Hepatocyte (in vitro differentiated cells): ENCODE measurements around the gene MYZAP. TPM values are rescaled to one million over a fixed set of nuclear protein-coding genes. Genes with fewer than 3 reads are reported as not detected.

Experiments
- DNase-seq: peaks from one replicate; pipeline ENCODE4 v3.0.0-alpha.2; 2016; ENCODE audit warnings: low spot score
- H2AFZ ChIP-seq: fragments of 200-600 bp; sonication (generic); 2 replicates; pipeline ENCODE4 v1.6.0; 2016; ENCODE audit warnings: antibody characterized with exemption, mild to moderate bottlenecking
- H3K27ac ChIP-seq: fragments of 200-600 bp; sonication (generic); 2 replicates; pipeline ENCODE4 v1.5.1; 2016; ENCODE audit warnings: mild to moderate bottlenecking
- H3K27me3 ChIP-seq: fragments of 200-600 bp; sonication (generic); 2 replicates; pipeline ENCODE4 v1.6.1; 2016
- H3K36me3 ChIP-seq: fragments of 200-600 bp; sonication (generic); replicated peaks from 2 replicates; pipeline ENCODE4 v1.5.1; 2016; ENCODE audit warnings: low read depth; ENCODE audit not compliant: insufficient read depth
- H3K4me1 ChIP-seq: fragments of 200-600 bp; sonication (generic); 2 replicates; pipeline ENCODE4 v1.5.1; 2016; ENCODE audit warnings: mild to moderate bottlenecking, moderate library complexity; ENCODE audit not compliant: insufficient read depth
- H3K4me2 ChIP-seq: fragments of 200-600 bp; sonication (generic); 2 replicates; pipeline ENCODE4 v1.6.0; 2016
- H3K4me3 ChIP-seq: fragments of 200-600 bp; sonication (generic); 2 replicates; pipeline ENCODE4 v1.5.1; 2016; ENCODE audit warnings: mild to moderate bottlenecking
- H3K79me2 ChIP-seq: fragments of 200-600 bp; sonication (generic); 2 replicates; pipeline ENCODE4 v1.6.0; 2017; ENCODE audit warnings: mild to moderate bottlenecking
- H3K9me2 ChIP-seq: fragments of 200-600 bp; sonication (generic); replicated peaks from 2 replicates; pipeline ENCODE4 v1.6.0; 2017; ENCODE audit warnings: mild to moderate bottlenecking; ENCODE audit not compliant: insufficient read depth
- H3K9me3 ChIP-seq: fragments of 200-600 bp; sonication (generic); 2 replicates; pipeline ENCODE4 v1.5.1; 2016; ENCODE audit warnings: low read depth, mild to moderate bottlenecking
- H4K20me1 ChIP-seq: fragments of 200-600 bp; sonication (generic); 2 replicates; pipeline ENCODE4 v1.6.0; 2016; ENCODE audit warnings: mild to moderate bottlenecking; ENCODE audit not compliant: insufficient read depth, poor library complexity, severe bottlenecking
- CTCF ChIP-seq: fragments of 200-600 bp; sonication (generic); IDR thresholded peaks from 2 replicates; pipeline ENCODE4 v1.5.1; 2016; ENCODE audit warnings: antibody characterized with exemption, mild to moderate bottlenecking; ENCODE audit not compliant: poor library complexity
- EZH2 ChIP-seq: fragments of 200-600 bp; sonication (generic); IDR thresholded peaks from 2 replicates; pipeline ENCODE4 v1.6.1; 2016; ENCODE audit warnings: antibody characterized with exemption, mild to moderate bottlenecking, borderline replicate concordance
- EZH2phosphoT487 ChIP-seq: fragments of 200-600 bp; sonication (generic); IDR thresholded peaks from one replicate; pipeline ENCODE4 v1.6.1; 2018; ENCODE audit warnings: antibody characterized with exemption, mild to moderate bottlenecking, low read depth, moderate library complexity; ENCODE audit not compliant: unreplicated experiment, severe bottlenecking
- WGBS: methylation state at CpG from one replicate; pipeline ENCODE4 v1.1.6; 2016; ENCODE audit warnings: low lambda C conversion rate; ENCODE audit errors: missing lambda C conversion rate; 5-methylcytosine and 5-hydroxymethylcytosine counted together
- polyA plus RNA-seq: library from polyadenylated mRNA; unstranded; fragments of >200 nt; fragmentation: Nextera tagmentation; extraction: Ambion mirVana; gene quantifications from 2 replicates; pipeline ENCODE4 v1.2.1, GENCODE V29; 2016
- total RNA-seq: library from RNA; depleted of rRNA; stranded (reverse); fragments of >200 nt; gene quantifications from 2 replicates; pipeline ENCODE4 v1.2.3, GENCODE V29; 2014

The MYZAP gene
- total and polyA plus RNA-seq, 2 experiments from 2014 or later: 12.0 to 15.5 TPM

DNA sequence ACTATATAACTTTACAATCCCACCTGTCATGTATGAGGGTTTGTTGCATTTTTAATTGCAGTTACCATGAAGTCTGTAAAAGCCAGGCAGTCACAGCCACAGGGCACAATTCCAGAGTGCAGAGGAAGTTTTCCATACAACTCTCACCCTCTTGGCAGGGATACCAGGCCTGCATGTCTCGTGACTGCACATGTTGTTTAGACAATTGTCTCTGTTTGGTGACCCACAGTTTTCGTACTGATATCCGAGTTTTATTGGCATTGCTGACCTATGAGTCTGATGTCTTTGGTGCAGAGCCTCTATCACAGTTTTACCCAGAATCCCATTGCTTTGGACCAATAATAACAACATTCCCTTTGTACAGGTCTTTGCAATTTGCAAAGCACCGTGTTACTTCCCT lies 24.9 kb upstream of the MYZAP start:
- WGBS: 75% methylated on average over 4 of the region's 4 CpGs
- no peak for TF ChIP-seq EZH2phosphoT487
- H2AFZ ChIP-seq: no peak overlapping the region
- H4K20me1 ChIP-seq: no peaks in the 10 kb centered on the region
- H3K27me3 ChIP-seq: no peaks in the 10 kb centered on the region
- no peak for DNase-seq
- no peaks in the 10 kb centered on the region for H3K79me2 ChIP-seq
- no peaks in the 10 kb centered on the region for H3K36me3 ChIP-seq
- H3K4me3 ChIP-seq: no peak overlapping the region
- H3K4me1 ChIP-seq: peaks cover 12% of the 10 kb centered on the region
- H3K4me2 ChIP-seq: no peak overlapping the region
- no peaks in the 10 kb centered on the region for H3K9me2 ChIP-seq
- no peaks in the 10 kb centered on the region for H3K9me3 ChIP-seq
- H3K27ac ChIP-seq: peak overlapping the region; percentile 63

DNA sequence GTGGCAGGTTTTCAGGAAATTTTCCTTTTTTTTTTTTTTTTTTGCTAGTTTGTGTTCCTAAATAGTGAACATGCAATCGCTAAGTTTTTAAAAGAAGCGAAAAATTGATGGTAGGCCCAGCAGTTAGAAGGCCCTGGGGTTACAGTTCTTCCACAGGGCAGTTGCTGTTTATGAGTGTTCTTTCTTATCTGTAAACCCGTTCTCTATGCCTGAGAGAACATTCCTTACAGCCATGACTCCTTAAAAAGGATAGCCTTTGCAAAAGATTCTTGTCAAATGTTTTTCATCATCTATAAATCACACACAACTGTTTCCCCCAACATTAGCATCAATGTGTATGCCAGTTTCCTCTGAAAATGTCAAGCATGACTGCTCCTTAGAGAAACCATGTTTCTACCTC lies 23.8 kb upstream of the MYZAP start:
- H3K4me2 ChIP-seq: no peak overlapping the region
- peak overlapping the region; percentile 63 for H3K27ac ChIP-seq
- peaks cover 12% of the 10 kb centered on the region for H3K4me1 ChIP-seq
- no peaks in the 10 kb centered on the region for H3K27me3 ChIP-seq
- no peak for DNase-seq
- no peaks in the 10 kb centered on the region for H4K20me1 ChIP-seq
- TF ChIP-seq CTCF: no peak
- no peak for TF ChIP-seq EZH2phosphoT487
- TF ChIP-seq EZH2: no peak
- no peaks in the 10 kb centered on the region for H3K9me2 ChIP-seq
- H3K9me3 ChIP-seq: no peaks in the 10 kb centered on the region
- WGBS: 66% methylated on average over 3 of the region's 3 CpGs
- H3K79me2 ChIP-seq: no peaks in the 10 kb centered on the region
- no peak overlapping the region for H2AFZ ChIP-seq
- H3K36me3 ChIP-seq: no peaks in the 10 kb centered on the region
- H3K4me3 ChIP-seq: no peak overlapping the region

DNA sequence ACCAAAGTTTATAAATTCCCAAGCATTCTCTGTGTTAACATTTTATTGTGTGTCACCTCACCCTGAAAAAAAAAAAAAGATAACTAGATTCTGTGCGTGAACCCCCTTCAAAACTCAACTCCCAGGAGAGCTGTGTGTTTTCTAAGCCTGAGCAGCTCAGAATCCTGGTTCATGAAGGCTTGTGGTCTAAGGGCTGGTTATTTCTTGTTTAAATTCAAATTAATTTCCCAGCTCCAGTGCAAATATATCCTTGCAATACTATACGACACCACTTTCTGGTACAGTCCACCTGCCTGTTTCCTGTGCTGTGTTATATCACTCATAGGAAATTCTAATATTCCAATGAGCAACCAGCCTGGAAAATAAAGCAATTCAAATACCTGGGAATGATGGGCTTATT lies 23.4 kb upstream of the MYZAP start:
- H3K9me3 ChIP-seq: no peaks in the 10 kb centered on the region
- no peak overlapping the region for H2AFZ ChIP-seq
- WGBS: 63% methylated on average over 2 of the region's 2 CpGs

DNA sequence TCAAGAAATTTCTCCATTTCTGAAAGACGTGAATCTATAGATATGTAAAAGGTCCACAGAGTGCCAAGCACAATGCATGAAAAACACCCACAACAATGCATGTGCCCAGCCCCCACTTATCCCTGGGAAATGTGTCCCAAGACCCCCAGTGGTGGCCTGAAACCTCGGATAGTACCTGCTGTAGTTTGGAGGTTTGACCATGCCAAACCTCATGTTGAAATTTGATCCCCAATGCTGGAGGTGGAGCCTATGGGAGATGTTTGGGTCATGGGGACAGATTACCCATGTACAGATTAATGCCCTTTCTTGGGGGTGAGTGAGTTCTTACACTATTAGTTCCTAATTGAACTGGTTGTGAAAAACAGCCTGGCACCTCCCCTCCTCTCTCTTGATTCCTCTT lies 21.4 kb upstream of the MYZAP start:
- Histone ChIP-seq H3K36me3 (no peaks in the 10 kb centered on the region), H3K4me3 (no peak overlapping the region), H2AFZ (no peak overlapping the region), H3K27me3 (no peaks in the 10 kb centered on the region), H3K9me3 (no peaks in the 10 kb centered on the region), H3K79me2 (no peaks in the 10 kb centered on the region), H4K20me1 (no peaks in the 10 kb centered on the region), H3K4me1 (peaks cover 12% of the 10 kb centered on the region), H3K27ac (peak overlapping the region; percentile 8), H3K4me2 (no peak overlapping the region), H3K9me2 (no peaks in the 10 kb centered on the region)
- DNase-seq: no peak
- WGBS: 77% methylated on average over 2 of the region's 2 CpGs
- TF ChIP-seq CTCF: no peak
- TF ChIP-seq EZH2phosphoT487: no peak
- no peak for TF ChIP-seq EZH2

More for the DNA sequence above, 23.4 kb upstream of the MYZAP start:
- H4K20me1 ChIP-seq: no peaks in the 10 kb centered on the region
- no peaks in the 10 kb centered on the region for H3K9me2 ChIP-seq
- H3K4me1 ChIP-seq: peaks cover 12% of the 10 kb centered on the region
- no peak overlapping the region for H3K4me3 ChIP-seq
- H3K79me2 ChIP-seq: no peaks in the 10 kb centered on the region
- H3K4me2 ChIP-seq: no peak overlapping the region
- TF ChIP-seq EZH2phosphoT487 (no peak), EZH2 (no peak), CTCF (no peak)
- no peaks in the 10 kb centered on the region for H3K27me3 ChIP-seq
- DNase-seq: no peak
- H3K27ac ChIP-seq: peak overlapping the region; percentile 63
- H3K36me3 ChIP-seq: no peaks in the 10 kb centered on the region
